Measurements from ENCODE around the gene KLHDC7B. TPM values are rescaled to one million over a fixed set of nuclear protein-coding genes. Genes with fewer than 3 reads are reported as not detected.

Gene KLHDC7B
- total RNA-seq, 1 experiment from 2014 or later = not detected

- no peak overlapping the region for H2AFZ ChIP-seq (ENCODE audit: low read length)
- DNase-seq (no peak), ATAC-seq (no peak)
- ChIA-PET POLR2A (ENCODE audit: unreplicated experiment) (no interaction called here), CTCF (no interaction called here)
- intact Hi-C loops (cut with micrococcal nuclease) = no loop called here
- H3K27me3 ChIP-seq (ENCODE audit: low read length) = no peaks in the 10 kb centered on the region
- H3K4me1 ChIP-seq (ENCODE audit: insufficient read depth, low read length) = peaks cover 9% of the 10 kb centered on the region; the same call in 1 of the 2 replicates
- H3K79me2 ChIP-seq (ENCODE audit: low read length) = peaks cover 25% of the 10 kb centered on the region
- H3K4me3 ChIP-seq (ENCODE audit: low read length) = no peak overlapping the region
- H3F3A ChIP-seq (ENCODE audit: low read length, unreplicated experiment) = no peaks in the 10 kb centered on the region
- H3K27ac ChIP-seq (ENCODE audit: low read length) = no peak overlapping the region
- H4K20me1 ChIP-seq (ENCODE audit: low read length) = no peaks in the 10 kb centered on the region; the same call in 1 of the 2 replicates
- no TSS peak for BruUV-seq (replicated peaks)
- H3K9me2 ChIP-seq (replicated peaks; ENCODE audit: low read length) = no peaks in the 10 kb centered on the region
- TF ChIP-seq CTCF (conservative IDR thresholded peaks at IDR 0.05; ENCODE audit: low read depth, low read length) = no peak
- no peak for TF ChIP-seq EZH2 (IDR thresholded peaks at IDR 0.05; ENCODE audit: low read length, unreplicated experiment)
- no peak for TF ChIP-seq EZH2phosphoT487 (IDR thresholded peaks at IDR 0.05; ENCODE audit: borderline replicate concordance, low read length)
- no peak overlapping the region for H3K9ac ChIP-seq (ENCODE audit: low read length)
- 0 out of 2 replicates have a peak overlapping the region, but pooled peaks have one; percentile 98 for H3K4me2 ChIP-seq (ENCODE audit: low read length)
- H3K36me3 ChIP-seq (ENCODE audit: low read depth, low read length) = no peaks in the 10 kb centered on the region; the same call in 1 of the 2 replicates
- H3K9me3 ChIP-seq (ENCODE audit: low read length) = no peaks in the 10 kb centered on the region
Observed at GRCh38 chr22:50523458-50523805, 22.3 kb upstream of the KLHDC7B start.

GRCh38 chr22:50523806-50524675, 21.7 kb upstream of the KLHDC7B start:
- intact Hi-C loops (cut with micrococcal nuclease) = no loop called here

More at GRCh38 chr22:50523806-50524675, 21.7 kb upstream of the KLHDC7B start:
- CTCF ChIA-PET = interaction anchor here (2.7 kb wide), 1 partner anchor 97 kb away, joined by 16 read pairs; no protein-coding TSS in a partner anchor
- TF ChIP-seq CTCF (conservative IDR thresholded peaks at IDR 0.05; ENCODE audit: low read depth, low read length) = no peak
- no peak for TF ChIP-seq EZH2 (IDR thresholded peaks at IDR 0.05; ENCODE audit: low read length, unreplicated experiment)
- no peak for TF ChIP-seq EZH2phosphoT487 (IDR thresholded peaks at IDR 0.05; ENCODE audit: borderline replicate concordance, low read length)
- Histone ChIP-seq H3K9me3 (ENCODE audit: low read length) (no peaks in the 10 kb centered on the region), H3K27ac (ENCODE audit: low read length) (peak overlapping the region; percentile 78; the same call in 1 of the 2 replicates), H3K79me2 (ENCODE audit: low read length) (peaks cover 25% of the 10 kb centered on the region), H4K20me1 (ENCODE audit: low read length) (no peaks in the 10 kb centered on the region; the same call in 1 of the 2 replicates), H3K9ac (ENCODE audit: low read length) (peak overlapping the region; percentile 94), H2AFZ (ENCODE audit: low read length) (no peak overlapping the region), H3K4me1 (ENCODE audit: insufficient read depth, low read length) (peaks cover 9% of the 10 kb centered on the region; the same call in 1 of the 2 replicates), H3K27me3 (ENCODE audit: low read length) (no peaks in the 10 kb centered on the region), H3K36me3 (ENCODE audit: low read depth, low read length) (no peaks in the 10 kb centered on the region; the same call in 1 of the 2 replicates), H3F3A (ENCODE audit: low read length, unreplicated experiment) (no peaks in the 10 kb centered on the region), H3K9me2 (replicated peaks; ENCODE audit: low read length) (no peaks in the 10 kb centered on the region), H3K4me2 (ENCODE audit: low read length) (peak overlapping the region; percentile 98), H3K4me3 (ENCODE audit: low read length) (peak overlapping the region; percentile 81)
- BruUV-seq (replicated peaks) = no TSS peak
- ATAC-seq (no peak), DNase-seq (no peak)
- POLR2A ChIA-PET (ENCODE audit: unreplicated experiment) = no interaction called here
